Osteocyte (in vitro differentiated cells): Measurements from ENCODE around the gene EML1. TPM values are rescaled to one million over a fixed set of nuclear protein-coding genes. Genes with fewer than 3 reads are reported as not detected.

Experiments used
- DNase-seq: peaks from one replicate; pipeline ENCODE4 v3.0.0; 2021; ENCODE audit warnings: mixed read lengths; ENCODE audit not compliant: unreplicated experiment; ENCODE audit errors: extremely low spot score
- H3K27ac Mint-ChIP-seq: one replicate; pipeline ENCODE4 v1.8.0; 2021; ENCODE audit warnings: mild to moderate bottlenecking, mixed read lengths; ENCODE audit not compliant: unreplicated experiment
- H3K27me3 Mint-ChIP-seq: one replicate; pipeline ENCODE4 v1.8.0; 2021; ENCODE audit warnings: mixed read lengths; ENCODE audit not compliant: unreplicated experiment
- H3K36me3 Mint-ChIP-seq: one replicate; pipeline ENCODE4 v1.8.0; 2021; ENCODE audit warnings: mixed read lengths; ENCODE audit not compliant: unreplicated experiment
- H3K4me1 Mint-ChIP-seq: one replicate; pipeline ENCODE4 v1.8.0; 2021; ENCODE audit warnings: mixed read lengths; ENCODE audit not compliant: unreplicated experiment
- H3K4me3 Mint-ChIP-seq: one replicate; pipeline ENCODE4 v1.8.0; 2021; ENCODE audit warnings: mild to moderate bottlenecking, moderate library complexity, mixed read lengths; ENCODE audit not compliant: unreplicated experiment
- H3K9me3 Mint-ChIP-seq: one replicate; pipeline ENCODE4 v1.8.0; 2021; ENCODE audit warnings: mixed read lengths; ENCODE audit not compliant: unreplicated experiment
- CTCF ChIP-seq: fragments of 200-600 bp; sonication (generic); IDR thresholded peaks from 2 replicates; pipeline ENCODE4 v1.5.0; 2021; ENCODE audit warnings: antibody characterized with exemption, mild to moderate bottlenecking, moderate library complexity
- total RNA-seq: library from RNA; stranded (reverse); gene quantifications from 2 replicates; pipeline ENCODE4 v1.2.1, GENCODE V29; 2021

Gene EML1
- total RNA-seq, 1 donor from 2014 or later, result 34.8 TPM

DNA sequence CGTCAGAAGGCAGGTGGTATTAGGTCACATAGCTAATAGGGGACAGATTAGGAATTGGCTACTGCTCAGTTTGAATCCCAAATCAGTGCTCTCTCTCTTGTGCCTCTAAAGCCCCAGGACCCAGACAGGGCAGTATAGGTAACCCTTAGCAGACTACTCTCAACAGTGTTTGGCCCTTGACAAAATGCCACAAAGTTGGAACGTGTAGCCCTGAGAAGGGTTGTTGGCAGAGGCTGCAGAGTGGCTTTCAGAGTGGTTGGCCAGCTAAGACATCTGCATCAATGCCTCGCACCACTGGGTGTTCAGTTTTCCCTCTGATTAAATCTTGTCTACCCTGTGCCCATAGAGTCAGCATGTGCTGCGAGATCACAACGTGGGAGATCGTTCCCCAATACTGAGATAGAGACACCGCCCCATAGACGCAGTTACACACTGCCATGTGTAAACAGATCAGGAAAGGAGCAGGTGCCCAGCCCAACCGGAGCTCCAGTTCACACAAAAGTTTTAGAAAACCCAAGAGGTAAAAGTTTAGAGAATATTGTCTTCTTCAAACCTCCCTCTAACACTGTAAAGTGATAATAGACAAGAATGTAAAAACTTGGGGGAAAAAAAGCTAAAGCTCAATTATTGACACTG lies 48.3 kb downstream of the EML1 start:
- no peak for DNase-seq
- no peak for TF ChIP-seq CTCF
- H3K36me3 Mint-ChIP-seq, result no peaks in the 10 kb centered on the region
- no peaks in the 10 kb centered on the region for H3K9me3 Mint-ChIP-seq
- no peaks in the 10 kb centered on the region for H3K27me3 Mint-ChIP-seq
- no peak overlapping the region for H3K4me3 Mint-ChIP-seq
- peaks cover 14% of the 10 kb centered on the region for H3K4me1 Mint-ChIP-seq
- H3K27ac Mint-ChIP-seq, result no peak overlapping the region

GRCh38 chr14:99842141-99842540 lies 48.9 kb downstream of the EML1 start:
- no peak for DNase-seq
- Mint-ChIP-seq H3K27ac (no peak overlapping the region), H3K27me3 (no peaks in the 10 kb centered on the region), H3K36me3 (peaks cover 1% of the 10 kb centered on the region), H3K4me1 (peaks cover 14% of the 10 kb centered on the region), H3K9me3 (peaks cover 3% of the 10 kb centered on the region), H3K4me3 (no peak overlapping the region)
- no peak for TF ChIP-seq CTCF

- Mint-ChIP-seq H3K36me3 (peaks cover 8% of the 10 kb centered on the region), H3K27me3 (no peaks in the 10 kb centered on the region), H3K4me1 (no peaks in the 10 kb centered on the region), H3K27ac (no peak overlapping the region), H3K9me3 (peaks cover 9% of the 10 kb centered on the region), H3K4me3 (no peak overlapping the region)
- TF ChIP-seq CTCF, result no peak
- DNase-seq, result no peak
These were observed 53.6 kb downstream of the EML1 start for GRCh38 chr14:99846808-99847207.

- Mint-ChIP-seq H3K4me1 (peaks cover 15% of the 10 kb centered on the region), H3K9me3 (peaks cover 9% of the 10 kb centered on the region), H3K27me3 (no peaks in the 10 kb centered on the region), H3K4me3 (no peak overlapping the region), H3K27ac (no peak overlapping the region), H3K36me3 (peaks cover 15% of the 10 kb centered on the region)
- no peak for DNase-seq
- TF ChIP-seq CTCF, result no peak
These were observed 57.5 kb downstream of the EML1 start for GRCh38 chr14:99850709-99851108.

- Mint-ChIP-seq H3K9me3 (peaks cover 4% of the 10 kb centered on the region), H3K27ac (no peak overlapping the region)
- no peak for DNase-seq
These were observed 59.4 kb downstream of the EML1 start for GRCh38 chr14:99852578-99852977.

More at GRCh38 chr14:99852578-99852977, 59.4 kb downstream of the EML1 start:
- no peak for TF ChIP-seq CTCF
- Mint-ChIP-seq H3K27me3 (no peaks in the 10 kb centered on the region), H3K4me3 (no peak overlapping the region), H3K4me1 (peaks cover 15% of the 10 kb centered on the region), H3K36me3 (peaks cover 12% of the 10 kb centered on the region)
